BLaER1 treated with 17β-estradiol and CSF1 and Interleukin-3, amounts not matched to agents 10 nM and 100 nM (cell line): ENCODE measurements around the gene ZNF844.
"Not testable (repeated sequence)": the region's sequence is repeated elsewhere in the genome, so short reads cannot be mapped to it uniquely, and the experiment has no call there.

Experiments
- H3K27ac ChIP-seq, 11 experiments: shearing (Covaris generic); formaldehyde crosslinking; 2 replicates each; pipeline ENCODE4 v1.8.1; 2022
- H3K27me3 ChIP-seq, 11 experiments: shearing (Covaris generic); formaldehyde crosslinking; 2 replicates each; pipeline ENCODE4 v1.8.1; 2022
- H3K36me3 ChIP-seq, 11 experiments: shearing (Covaris generic); formaldehyde crosslinking; 2 replicates each; pipeline ENCODE4 v1.8.1; 2022
- H3K4me1 ChIP-seq, 10 experiments: shearing (Covaris generic); formaldehyde crosslinking; 2 replicates each; pipeline ENCODE4 v1.8.1; 2022
- H3K4me2 ChIP-seq, 11 experiments: shearing (Covaris generic); formaldehyde crosslinking; 2 replicates each; pipeline ENCODE4 v1.8.1; 2022
- H3K4me3 ChIP-seq, 10 experiments: shearing (Covaris generic); formaldehyde crosslinking; 2 replicates each; pipeline ENCODE4 v1.8.1; 2022
- H3K9ac ChIP-seq, 11 experiments: shearing (Covaris generic); formaldehyde crosslinking; 2 replicates each; pipeline ENCODE4 v1.8.1; 2022
- H3K9me3 ChIP-seq, 11 experiments: shearing (Covaris generic); formaldehyde crosslinking; replicated peaks in 1 of 11; 2 replicates each; pipeline ENCODE4 v1.8.1; 2022
- H4K20me1 ChIP-seq, 11 experiments: shearing (Covaris generic); formaldehyde crosslinking; 2 replicates each; pipeline ENCODE4 v1.8.1; 2022
- Cebpa-rat ChIP-seq, 11 experiments: shearing (Covaris generic); IDR thresholded peaks; 2 replicates each; pipeline ENCODE4 v1.8.1; 2022

The ZNF844 gene

GRCh38 chr19:12043752-12044422 lies 20.6 kb upstream of the ZNF844 start:
- Histone ChIP-seq H3K4me3 (peak overlapping the region in 9 of 10 experiments; percentile 18 to 48 (median 28); a peak in 13 of 20 replicates), H3K27me3 (no peaks in the 10 kb centered on the region), H4K20me1 (no peaks in the 10 kb centered on the region), H3K36me3 (peaks cover 80 to 100% (median 97%) of the 10 kb centered on the region in 11 experiments), H3K9ac (no peak overlapping the region), H3K4me1 (no peaks in the 10 kb centered on the region), H3K9me3 (peaks cover 100% of the 10 kb centered on the region in 11 experiments), H3K4me2 (no peak overlapping the region), H3K27ac (no peak overlapping the region)
- no peak for TF ChIP-seq Cebpa-rat (IDR thresholded peaks at IDR 0.05)

- Histone ChIP-seq H3K27me3 (no peaks in the 10 kb centered on the region), H3K36me3 (peaks cover 51 to 76% (median 64%) of the 10 kb centered on the region in 11 experiments), H4K20me1 (no peaks in the 10 kb centered on the region; a peak in 1 of 22 replicates), H3K27ac (no peak overlapping the region), H3K4me3 (peak overlapping the region in 2 of 10 experiments; percentile 0 to 26; a peak in 2 of 20 replicates), H3K9me3 (peaks cover 73 to 86% (median 79%) of the 10 kb centered on the region in 11 experiments), H3K4me2 (no peak overlapping the region), H3K4me1 (peaks cover 8 to 12% (median 9%) of the 10 kb centered on the region in 10 experiments; a peak in 19 of 20 replicates), H3K9ac (no peak overlapping the region)
- TF ChIP-seq Cebpa-rat (IDR thresholded peaks at IDR 0.05): no peak
These were observed 16.7 kb upstream of the ZNF844 start for GRCh38 chr19:12047868-12048267.

- Histone ChIP-seq H3K9ac (peak overlapping the region; percentile 76 to 87 (median 81)), H4K20me1 (no peaks in the 10 kb centered on the region; a peak in 1 of 22 replicates), H3K4me3 (peak overlapping the region; percentile 74 to 84 (median 77)), H3K4me2 (peak overlapping the region; percentile 86 to 99 (median 96)), H3K4me1 (peaks cover 8 to 13% (median 9%) of the 10 kb centered on the region in 10 experiments; a peak in 19 of 20 replicates), H3K27ac (peak overlapping the region in 10 of 11 experiments; percentile 64 to 82 (median 72); a peak in 21 of 22 replicates), H3K27me3 (no peaks in the 10 kb centered on the region), H3K9me3 (peaks cover 31 to 43% (median 37%) of the 10 kb centered on the region in 11 experiments), H3K36me3 (peaks cover 10 to 33% (median 22%) of the 10 kb centered on the region in 11 experiments)
- TF ChIP-seq Cebpa-rat (IDR thresholded peaks at IDR 0.05): no peak
These were observed 12.4 kb upstream of the ZNF844 start for GRCh38 chr19:12052091-12052496.

GRCh38 chr19:12052497-12053169 lies 11.9 kb upstream of the ZNF844 start, which contains the start of gene ZNF878:
Gene ZNF878, minus strand, starts transcription at chr19:12052961. Its CDS starts 160 bp downstream, at chr19:12052801.
- H4K20me1 ChIP-seq: no peaks in the 10 kb centered on the region; a peak in 1 of 22 replicates
- H3K9me3 ChIP-seq: peaks cover 26 to 38% (median 32%) of the 10 kb centered on the region in 11 experiments
- peaks cover 4 to 28% (median 16%) of the 10 kb centered on the region in 11 experiments for H3K36me3 ChIP-seq
- peak within 1 kb of the TSS; percentile 86 to 99 (median 96) for H3K4me2 ChIP-seq
- peak within 1 kb of the TSS; percentile 74 to 84 (median 77) for H3K4me3 ChIP-seq
- H3K27ac ChIP-seq: peak within 1 kb of the TSS; percentile 21 to 82 (median 72); a peak in 21 of 22 replicates
- no peaks in the 10 kb centered on the region for H3K27me3 ChIP-seq
- peak within 1 kb of the TSS; percentile 76 to 87 (median 81) for H3K9ac ChIP-seq
- no peak for TF ChIP-seq Cebpa-rat (IDR thresholded peaks at IDR 0.05)
- H3K4me1 ChIP-seq: peaks cover 8 to 13% (median 9%) of the 10 kb centered on the region in 10 experiments; a peak in 19 of 20 replicates

DNA sequence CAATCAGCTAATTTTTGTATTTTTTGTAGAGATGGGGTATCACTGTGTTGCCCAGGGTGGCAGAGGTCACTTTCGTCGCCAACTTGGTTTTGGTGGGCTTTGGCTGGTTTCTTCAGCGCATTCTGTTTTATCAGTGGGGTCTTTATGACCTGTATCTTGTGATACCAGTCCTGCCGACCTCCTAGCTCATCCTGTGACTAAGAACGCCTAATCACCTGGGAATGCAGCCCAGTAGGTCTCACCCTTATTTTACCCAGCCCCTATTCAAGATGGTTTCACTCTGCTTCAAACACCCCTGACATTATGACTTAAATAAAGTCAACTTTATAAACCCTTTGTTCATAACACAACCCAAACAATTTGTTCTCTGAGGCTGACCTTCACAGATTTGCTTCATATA lies 8.7 kb upstream of the ZNF844 start:
- H3K4me3 ChIP-seq: no peak overlapping the region
- H3K27ac ChIP-seq: no peak overlapping the region
- H3K36me3 ChIP-seq: no peaks in the 10 kb centered on the region
- no peak for TF ChIP-seq Cebpa-rat (IDR thresholded peaks at IDR 0.05)
- H3K9ac ChIP-seq: no peak overlapping the region
- H4K20me1 ChIP-seq: no peaks in the 10 kb centered on the region; a peak in 1 of 22 replicates
- H3K4me2 ChIP-seq: no peak overlapping the region
- H3K9me3 ChIP-seq: peaks cover 0 to 6% (median under 1%) of the 10 kb centered on the region in 11 experiments; a peak in 8 of 22 replicates
- peaks cover 8 to 25% (median 15%) of the 10 kb centered on the region in 10 experiments; a peak in 19 of 20 replicates for H3K4me1 ChIP-seq
- no peaks in the 10 kb centered on the region for H3K27me3 ChIP-seq

DNA sequence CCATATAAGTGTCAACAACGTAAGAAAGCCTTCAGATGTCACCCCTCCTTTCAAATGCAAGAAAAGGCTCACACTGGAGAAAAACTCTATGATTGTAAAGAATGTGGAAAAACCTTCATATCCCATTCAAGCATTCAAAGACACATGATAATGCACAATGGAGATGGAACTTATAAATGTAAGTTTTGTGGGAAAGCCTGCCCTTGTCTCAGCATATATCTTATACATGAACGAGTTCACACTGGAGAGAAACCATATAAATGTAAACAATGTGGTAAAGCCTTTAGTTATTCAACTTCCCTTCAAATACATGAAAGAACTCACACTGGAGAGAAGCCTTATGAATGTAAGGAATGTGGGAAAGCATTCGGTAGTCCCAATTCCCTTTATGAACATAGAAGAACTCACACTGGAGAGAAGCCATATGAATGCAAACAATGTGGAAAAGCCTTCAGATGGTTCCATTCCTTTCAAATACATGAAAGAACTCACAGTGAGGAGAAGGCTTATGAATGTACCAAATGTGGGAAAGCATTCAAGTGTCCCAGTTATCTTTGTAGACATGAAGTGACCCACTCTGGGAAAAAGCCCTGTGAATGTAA lies 11.1 kb downstream of the ZNF844 start:
- H3K9me3 ChIP-seq: peaks cover 100% of the 10 kb centered on the region in 11 experiments
- no peak overlapping the region for H3K4me2 ChIP-seq
- H3K36me3 ChIP-seq: peaks cover 92 to 100% (median 98%) of the 10 kb centered on the region in 11 experiments
- TF ChIP-seq Cebpa-rat (IDR thresholded peaks at IDR 0.05): no peak
- peaks cover 0 to 7% (median 0%) of the 10 kb centered on the region in 10 experiments; a peak in 1 of 20 replicates for H3K4me1 ChIP-seq
- H3K9ac ChIP-seq: no peak overlapping the region
- H4K20me1 ChIP-seq: no peaks in the 10 kb centered on the region
- no peak overlapping the region for H3K27ac ChIP-seq
- H3K4me3 ChIP-seq: peak overlapping the region; percentile 2 to 52 (median 32); a peak in 18 of 20 replicates
- no peaks in the 10 kb centered on the region for H3K27me3 ChIP-seq

GRCh38 chr19:12076331-12076730 lies 11.8 kb downstream of the ZNF844 start:
- not testable (repeated sequence) for H3K27me3 ChIP-seq, H3K27ac ChIP-seq, H3K9ac ChIP-seq, H3K4me1 ChIP-seq, H4K20me1 ChIP-seq, H3K4me2 ChIP-seq
- H3K4me3 ChIP-seq: peak overlapping the region; percentile 2 to 52 (median 36); a peak in 16 of 20 replicates
- H3K36me3 ChIP-seq: peaks cover 91 to 100% (median 98%) of the 10 kb centered on the region in 11 experiments
- H3K9me3 ChIP-seq: peaks cover 100% of the 10 kb centered on the region in 11 experiments

- Histone ChIP-seq H3K4me2 (no peak overlapping the region), H3K27me3 (no peaks in the 10 kb centered on the region), H3K36me3 (peaks cover 85 to 100% (median 96%) of the 10 kb centered on the region in 11 experiments), H3K4me1 (peaks cover 0 to 7% (median 0%) of the 10 kb centered on the region in 10 experiments; a peak in 1 of 20 replicates), H4K20me1 (no peaks in the 10 kb centered on the region), H3K4me3 (peak overlapping the region; percentile 4 to 52 (median 36); a peak in 14 of 20 replicates), H3K9ac (no peak overlapping the region), H3K9me3 (peaks cover 100% of the 10 kb centered on the region in 11 experiments), H3K27ac (no peak overlapping the region)
- no peak for TF ChIP-seq Cebpa-rat (IDR thresholded peaks at IDR 0.05)
These were observed 12.8 kb downstream of the ZNF844 start for GRCh38 chr19:12077375-12077774.

- not testable (repeated sequence) for H3K4me2 ChIP-seq, H3K27me3 ChIP-seq, H3K4me3 ChIP-seq, H3K27ac ChIP-seq, H3K9ac ChIP-seq, H3K4me1 ChIP-seq, H4K20me1 ChIP-seq
- peaks cover 45 to 64% (median 60%) of the 10 kb centered on the region in 11 experiments for H3K36me3 ChIP-seq
- H3K9me3 ChIP-seq: peaks cover 76 to 97% (median 84%) of the 10 kb centered on the region in 11 experiments
These were observed 18.8 kb downstream of the ZNF844 start for GRCh38 chr19:12083336-12083735.
